HG03432 (cell line): Measurements from ENCODE around the gene LAMA3.
A peak's percentile ranks its signal among the peaks of the same experiment; 100 is the strongest.

Source experiments
- ATAC-seq: cut with Tn5 transposase; IDR thresholded peaks from one replicate; pipeline ENCODE4 v1.9.1; 2021; ENCODE audit warnings: mild to moderate bottlenecking, moderate library complexity; ENCODE audit not compliant: unreplicated experiment

LAMA3 gene

DNA sequence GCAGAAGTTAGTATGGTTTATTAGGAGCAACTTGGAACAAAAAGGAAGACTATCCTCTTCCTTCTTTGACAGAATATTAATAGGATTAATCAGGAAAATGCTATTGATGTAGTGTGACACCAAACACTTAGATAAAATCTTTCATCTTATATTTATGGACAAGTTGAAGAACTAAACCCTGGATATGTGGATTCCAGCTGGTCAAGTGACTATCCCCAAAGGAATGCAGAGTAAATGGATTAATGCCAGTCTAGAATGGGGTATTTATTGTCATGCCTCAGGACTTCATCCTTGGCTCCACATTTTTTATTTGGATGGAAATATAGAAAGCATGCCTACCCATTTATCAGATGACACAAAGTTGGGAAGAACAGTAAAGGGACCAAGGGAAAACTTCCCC is 201.3 kb downstream of the LAMA3 start:
- ATAC-seq = no peak

DNA sequence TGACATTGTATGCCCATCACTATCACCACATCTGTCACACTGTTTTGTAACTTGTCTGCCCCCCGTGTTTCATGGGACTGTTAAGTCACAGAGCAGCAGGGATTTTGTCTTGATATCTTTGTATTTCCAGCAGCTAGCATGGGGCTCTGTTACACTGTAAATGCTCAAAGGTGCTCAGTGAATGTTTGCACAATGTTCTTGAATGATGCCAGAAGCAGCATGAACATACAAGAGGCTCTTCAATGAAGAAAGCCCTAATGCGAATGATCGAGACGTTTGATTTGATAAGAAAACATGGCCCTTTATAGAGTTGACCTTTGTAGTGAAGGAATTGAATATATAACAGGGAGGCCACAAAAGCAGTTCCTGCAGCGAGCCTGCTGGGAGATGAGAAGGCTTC is 204.4 kb downstream of the LAMA3 start:
- no peak for ATAC-seq

DNA sequence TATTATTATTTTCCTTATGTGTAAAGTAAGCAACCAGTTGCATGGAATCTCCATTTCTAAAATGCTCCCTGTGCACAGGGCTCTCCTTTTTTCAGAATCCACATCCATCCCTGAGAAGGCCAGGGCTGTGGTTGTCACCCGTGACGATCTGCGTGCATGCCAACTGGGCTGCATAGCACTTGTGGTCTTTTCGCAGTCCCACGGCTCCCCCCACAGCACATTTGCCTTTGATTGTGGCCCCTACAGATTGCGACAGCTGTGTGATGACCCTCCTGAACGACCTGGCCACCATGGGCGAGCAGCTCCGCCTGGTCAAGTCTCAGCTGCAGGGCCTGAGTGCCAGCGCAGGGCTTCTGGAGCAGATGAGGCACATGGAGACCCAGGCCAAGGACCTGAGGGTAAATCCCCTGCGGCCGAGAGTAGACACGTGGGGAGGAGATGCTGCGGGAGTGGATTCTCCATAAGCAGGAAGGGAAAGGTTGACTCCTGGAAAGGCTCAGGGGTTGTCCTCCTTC is 205.5 kb downstream of the LAMA3 start:
- no peak for ATAC-seq

DNA sequence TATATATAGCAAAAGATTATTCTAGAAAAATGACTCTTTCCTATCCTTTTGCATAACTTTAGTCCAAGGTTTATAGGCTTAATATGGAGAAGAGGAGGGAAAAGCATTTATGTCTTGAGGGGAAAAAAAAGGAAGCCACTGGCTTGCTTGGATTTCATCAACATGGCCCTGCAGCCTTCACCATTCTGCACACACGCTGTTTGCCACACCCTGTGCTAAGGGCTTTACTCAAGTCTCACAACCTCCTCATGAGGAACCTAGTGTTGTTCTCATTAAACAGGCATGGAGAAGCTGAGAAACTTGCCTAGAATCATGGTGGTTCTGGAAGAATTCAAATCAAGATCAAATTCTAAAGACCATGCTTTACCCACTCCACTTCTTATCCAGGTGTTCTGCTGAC is 208.0 kb downstream of the LAMA3 start:
- no peak for ATAC-seq

DNA sequence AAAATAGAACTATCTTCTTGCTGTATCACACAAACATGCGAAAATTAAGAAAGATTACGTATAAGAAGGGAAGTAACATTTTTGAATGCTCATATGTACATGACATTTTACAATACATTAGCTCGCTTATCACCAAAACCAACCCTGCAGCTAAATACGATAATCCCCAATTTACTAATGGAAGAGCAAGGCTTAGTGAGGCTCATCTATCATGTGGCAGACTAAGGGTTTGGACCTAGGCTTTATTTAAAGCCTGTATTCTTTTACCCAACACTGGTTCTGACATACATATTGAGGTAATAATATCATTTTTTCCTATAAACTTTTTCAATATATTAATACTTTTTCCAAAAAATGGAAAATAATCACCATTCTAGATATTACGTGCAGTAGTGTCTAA is 208.5 kb downstream of the LAMA3 start:
- no peak for ATAC-seq

DNA sequence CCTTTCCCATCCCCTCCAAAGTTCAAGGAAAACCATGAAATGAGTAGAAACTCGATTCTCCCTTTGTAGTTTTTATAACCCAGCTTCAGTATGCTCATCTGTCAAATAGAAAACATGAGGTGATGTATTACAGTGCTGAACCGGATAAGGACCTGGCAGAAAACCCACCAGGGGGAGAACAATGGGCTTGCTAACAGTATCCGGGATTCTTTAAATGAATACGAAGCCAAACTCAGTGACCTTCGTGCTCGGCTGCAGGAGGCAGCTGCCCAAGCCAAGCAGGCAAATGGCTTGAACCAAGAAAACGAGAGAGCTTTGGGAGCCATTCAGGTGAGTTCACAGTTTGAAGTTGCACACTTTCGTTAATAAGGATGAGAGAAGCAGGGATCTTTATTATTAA is 211.7 kb downstream of the LAMA3 start:
- no peak for ATAC-seq

DNA sequence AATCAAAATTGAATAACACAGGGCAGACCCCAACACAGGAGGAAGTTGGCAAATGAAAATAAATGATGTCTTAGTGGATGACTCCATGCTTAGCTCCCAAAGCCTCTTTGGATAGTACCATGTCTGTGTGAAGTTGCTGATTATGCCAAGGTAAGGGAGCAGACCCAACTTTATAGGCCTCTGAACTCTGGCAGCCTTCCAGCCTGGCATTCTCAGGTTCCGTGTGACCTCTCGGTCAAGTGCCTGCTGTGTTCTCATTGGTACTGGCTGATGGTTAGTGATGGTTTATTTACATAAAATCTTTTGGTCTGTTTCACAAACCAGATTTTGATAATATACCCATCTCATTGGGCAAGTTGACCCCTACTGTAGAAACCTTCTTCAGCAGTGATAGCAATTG is 213.1 kb downstream of the LAMA3 start:
- ATAC-seq = no peak

DNA sequence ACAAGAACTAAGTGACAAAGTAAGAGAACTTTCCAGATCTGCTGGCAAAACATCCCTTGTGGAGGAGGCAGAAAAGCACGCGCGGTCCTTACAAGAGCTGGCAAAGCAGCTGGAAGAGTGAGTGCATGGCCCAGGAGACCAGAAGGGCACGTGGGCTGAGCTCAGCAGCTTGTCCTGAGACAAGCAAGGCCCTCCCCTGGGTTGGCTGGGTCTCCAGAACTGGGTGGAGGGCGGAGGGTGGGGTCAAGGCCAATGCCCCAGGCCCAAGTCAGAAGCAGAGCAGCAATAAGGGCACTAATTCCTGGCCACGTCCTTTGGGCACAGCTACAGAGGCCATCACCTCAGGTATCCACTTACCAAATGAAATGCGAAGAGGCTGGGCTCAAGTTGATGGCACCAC is 214.7 kb downstream of the LAMA3 start:
- ATAC-seq = no peak

DNA sequence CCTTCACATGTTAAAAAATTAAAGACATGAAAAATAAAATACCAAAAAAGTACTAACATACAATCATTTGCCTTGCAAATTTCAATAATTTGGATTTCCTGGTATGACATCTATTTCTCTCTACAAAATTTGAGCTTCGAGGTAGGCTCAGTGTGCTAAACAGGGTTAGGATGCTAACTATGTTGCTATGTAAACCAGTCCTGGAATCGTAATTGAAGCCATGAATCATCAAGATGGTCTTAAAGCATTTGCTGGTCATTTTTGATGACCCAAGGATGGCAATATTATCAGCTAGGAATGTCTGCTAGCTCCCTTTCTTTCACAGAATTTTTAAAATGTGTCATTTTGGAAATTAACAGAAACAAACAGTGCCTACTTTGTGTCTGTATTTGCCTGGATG is 217.4 kb downstream of the LAMA3 start:
- no peak for ATAC-seq

DNA sequence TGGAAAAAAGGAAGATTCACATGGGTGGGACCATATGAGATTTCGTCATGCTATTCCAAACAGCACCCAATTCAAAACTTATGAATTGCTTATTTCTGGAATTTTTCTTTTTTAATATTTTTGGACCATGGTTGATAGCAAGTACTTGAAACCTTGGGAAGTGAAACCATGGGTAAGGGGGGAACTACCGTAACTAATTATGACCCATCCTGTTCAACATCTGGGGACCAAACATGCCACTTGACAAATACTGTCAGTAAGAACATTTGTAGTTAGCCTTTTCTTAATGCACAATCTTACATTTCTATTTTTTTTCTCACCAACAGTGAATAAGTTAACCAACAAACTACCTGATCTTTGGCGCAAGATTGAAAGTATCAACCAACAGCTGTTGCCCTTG is 219.6 kb downstream of the LAMA3 start:
- peak; percentile 79 for ATAC-seq

DNA sequence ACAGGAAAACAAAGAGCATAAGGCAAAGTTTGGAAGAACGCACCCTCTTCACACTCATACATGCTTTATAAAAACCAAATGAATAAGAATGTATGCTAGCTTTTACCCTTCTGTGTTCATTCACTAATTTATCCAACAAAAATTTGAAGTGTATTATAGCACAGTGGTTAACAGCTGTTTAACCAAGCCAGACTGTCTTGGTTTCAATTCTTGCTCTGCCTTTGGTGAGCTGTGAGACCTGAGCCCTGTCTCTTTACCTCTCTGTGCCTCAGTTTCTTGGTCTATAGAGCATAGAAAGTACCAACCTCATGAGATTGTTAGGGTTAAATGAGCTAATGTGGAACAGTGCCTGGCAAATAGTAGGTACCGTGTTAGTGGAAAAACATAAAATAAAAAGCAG is 220.8 kb downstream of the LAMA3 start:
- no peak for ATAC-seq

DNA sequence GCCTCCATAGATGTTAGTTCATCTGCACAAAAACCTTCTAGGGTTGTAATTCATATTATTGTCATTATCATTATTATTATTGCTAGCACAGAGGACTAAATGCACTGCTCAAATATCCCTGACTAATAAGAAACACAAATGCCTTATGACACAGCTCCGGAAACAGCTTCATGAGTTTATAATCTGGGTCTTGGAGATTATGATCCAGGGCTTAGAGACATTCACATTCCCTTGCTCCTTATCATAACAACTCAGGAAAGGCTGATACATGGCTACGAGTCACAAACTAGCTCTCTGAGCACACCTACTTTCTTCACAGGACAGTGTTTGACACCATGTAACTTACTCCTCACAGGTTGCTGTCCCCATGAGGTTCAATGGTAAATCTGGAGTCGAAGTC is 223.1 kb downstream of the LAMA3 start:
- ATAC-seq = no peak

DNA sequence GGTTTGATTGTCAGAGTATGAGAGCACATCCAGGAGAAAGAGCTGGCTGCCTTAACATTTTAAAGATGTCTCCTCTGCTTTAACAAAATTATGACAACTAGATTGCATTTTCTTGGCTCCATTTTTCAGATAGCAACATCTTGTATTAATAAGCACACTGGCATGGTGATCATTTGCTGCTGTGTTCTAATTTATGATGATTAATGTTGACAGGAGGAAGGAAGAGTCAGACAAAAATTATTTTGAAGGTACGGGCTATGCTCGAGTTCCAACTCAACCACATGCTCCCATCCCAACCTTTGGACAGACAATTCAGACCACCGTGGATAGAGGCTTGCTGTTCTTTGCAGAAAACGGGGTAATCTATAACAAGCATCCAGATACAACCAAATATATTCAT is 227.1 kb downstream of the LAMA3 start:
- no peak for ATAC-seq

DNA sequence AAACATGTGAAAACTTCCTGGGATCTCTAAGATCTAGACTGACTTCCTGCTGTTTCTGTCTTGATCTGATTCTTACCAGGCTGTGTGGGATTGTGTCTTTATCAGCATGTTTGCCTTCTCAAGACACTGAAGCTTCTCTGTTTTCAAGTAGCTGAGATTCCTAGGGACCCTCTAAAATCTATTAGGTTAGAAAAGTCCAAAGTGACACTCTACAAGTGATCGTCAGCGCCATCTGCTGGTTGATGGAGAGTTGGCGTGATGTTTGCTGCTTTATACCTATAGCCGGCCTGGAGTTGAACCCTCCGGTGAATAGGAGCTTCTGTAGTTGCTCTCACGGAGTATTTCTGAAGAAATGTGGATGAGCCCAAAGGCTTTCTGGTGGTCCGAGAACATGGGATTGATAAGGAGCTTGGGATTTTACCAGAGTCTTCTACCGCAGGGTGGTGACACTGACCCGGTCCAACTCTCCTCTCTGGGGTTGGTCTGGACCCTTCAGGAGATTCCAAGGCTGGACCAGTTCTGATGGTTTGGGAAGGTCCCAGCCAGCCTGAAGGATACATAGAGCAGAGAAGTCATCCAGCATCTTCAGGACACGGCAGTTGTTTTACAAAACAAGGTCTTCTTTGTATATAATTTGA is 229.3 kb downstream of the LAMA3 start:
- ATAC-seq = peak; percentile 64

DNA sequence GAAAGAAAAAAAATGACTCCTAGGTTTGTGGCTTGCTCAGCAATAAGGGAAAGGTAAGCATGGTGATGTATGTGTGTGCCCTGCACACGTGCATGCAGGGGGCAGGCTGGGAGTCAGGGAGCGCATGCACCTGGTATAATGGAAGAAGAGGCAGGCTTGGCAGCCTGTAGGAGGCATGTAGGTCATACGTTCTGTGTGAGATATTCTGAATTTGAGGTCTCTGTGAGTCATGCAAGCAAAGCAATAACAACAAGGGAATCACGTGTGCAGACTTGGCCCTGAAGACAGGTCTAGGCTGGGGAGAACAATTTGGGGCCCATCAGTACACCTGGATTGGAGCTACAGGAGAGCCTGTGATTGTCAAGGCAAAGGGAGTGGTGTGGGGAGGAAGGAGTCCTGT is 230.8 kb downstream of the LAMA3 start:
- no peak for ATAC-seq

DNA sequence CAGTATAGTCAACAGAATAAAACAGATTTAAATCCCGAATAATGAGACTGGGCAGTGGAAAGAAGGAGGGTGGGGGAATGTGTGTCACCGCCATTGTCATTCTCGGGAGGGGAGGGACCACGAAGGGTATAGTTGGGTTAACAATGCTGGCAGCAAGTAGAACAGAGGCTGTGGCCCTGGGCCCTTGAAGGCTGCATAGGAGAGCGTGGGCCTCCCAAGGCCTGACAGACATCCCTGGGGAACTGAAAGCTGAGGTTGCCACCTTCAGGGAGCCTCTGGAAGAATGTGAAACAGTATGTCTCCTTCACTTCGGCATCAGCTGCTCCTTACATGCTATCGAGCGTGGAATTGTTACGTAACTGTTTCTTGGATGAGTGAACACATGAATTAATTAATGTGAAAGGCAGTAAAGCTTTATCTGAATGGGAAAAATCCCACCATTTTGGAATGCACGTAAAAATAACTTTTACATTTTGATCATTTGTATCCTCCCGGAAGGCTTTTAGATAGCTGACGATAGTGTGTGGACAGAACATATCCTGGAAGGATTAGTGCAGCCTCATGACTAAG is 232.5 kb downstream of the LAMA3 start:
- ATAC-seq = no peak

DNA sequence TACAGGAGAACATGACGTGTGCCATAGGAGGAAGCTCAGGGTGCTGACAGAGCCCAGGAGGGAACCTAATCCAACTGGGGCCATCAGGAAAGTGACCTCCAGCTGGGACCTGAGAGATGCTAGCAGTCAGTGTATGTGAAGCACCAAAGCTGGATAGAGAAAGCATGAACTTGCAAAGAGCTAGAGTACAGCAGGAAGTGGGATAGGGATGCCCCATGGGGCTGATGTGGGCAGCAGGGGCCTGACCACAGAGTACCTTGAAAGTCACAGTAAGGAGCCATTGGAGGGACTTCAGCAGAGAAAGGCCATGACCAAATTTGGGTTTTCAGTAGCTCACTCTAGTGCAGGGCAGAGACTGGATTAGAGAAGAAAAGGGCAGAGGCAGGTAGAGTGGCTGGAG is 233.7 kb downstream of the LAMA3 start:
- ATAC-seq = no peak

DNA sequence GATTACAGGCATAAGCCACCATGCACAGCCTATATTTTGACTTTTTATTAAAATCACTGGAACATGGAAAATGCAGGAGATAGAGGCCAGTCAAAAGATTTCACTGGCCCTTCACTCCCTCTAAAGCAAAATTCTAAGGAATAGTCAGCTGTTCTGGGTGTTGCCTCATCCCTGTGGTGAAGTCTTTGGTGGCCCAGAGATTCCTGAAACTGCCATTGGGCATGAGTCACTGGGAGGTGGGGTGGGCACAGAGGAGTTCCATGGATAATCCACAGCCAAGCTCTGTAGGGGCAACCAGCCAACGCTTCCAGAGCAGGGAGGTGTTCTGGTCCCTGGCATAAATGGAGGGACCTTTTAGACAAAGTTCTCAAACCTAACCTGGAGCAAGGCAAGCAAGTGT is 235.6 kb downstream of the LAMA3 start:
- no peak for ATAC-seq

DNA sequence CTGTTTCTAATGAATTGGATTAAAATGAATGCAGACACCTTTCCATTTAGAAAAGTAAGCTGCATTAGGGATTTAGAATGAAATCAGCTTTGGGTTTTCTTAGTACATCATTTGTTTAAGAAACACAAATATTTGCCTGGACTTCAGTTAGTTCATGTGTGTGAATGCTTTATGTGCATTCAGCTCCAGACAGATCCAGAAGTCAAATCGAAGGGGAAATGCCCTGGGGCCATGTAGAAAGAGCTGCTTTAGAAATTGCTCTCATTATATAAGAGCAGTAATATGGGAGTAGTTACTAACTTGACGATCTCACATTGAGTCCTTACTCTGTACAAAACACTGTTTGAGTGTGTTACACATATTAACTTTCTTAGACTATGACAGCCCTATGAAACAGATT is 237.3 kb downstream of the LAMA3 start:
- ATAC-seq = no peak

DNA sequence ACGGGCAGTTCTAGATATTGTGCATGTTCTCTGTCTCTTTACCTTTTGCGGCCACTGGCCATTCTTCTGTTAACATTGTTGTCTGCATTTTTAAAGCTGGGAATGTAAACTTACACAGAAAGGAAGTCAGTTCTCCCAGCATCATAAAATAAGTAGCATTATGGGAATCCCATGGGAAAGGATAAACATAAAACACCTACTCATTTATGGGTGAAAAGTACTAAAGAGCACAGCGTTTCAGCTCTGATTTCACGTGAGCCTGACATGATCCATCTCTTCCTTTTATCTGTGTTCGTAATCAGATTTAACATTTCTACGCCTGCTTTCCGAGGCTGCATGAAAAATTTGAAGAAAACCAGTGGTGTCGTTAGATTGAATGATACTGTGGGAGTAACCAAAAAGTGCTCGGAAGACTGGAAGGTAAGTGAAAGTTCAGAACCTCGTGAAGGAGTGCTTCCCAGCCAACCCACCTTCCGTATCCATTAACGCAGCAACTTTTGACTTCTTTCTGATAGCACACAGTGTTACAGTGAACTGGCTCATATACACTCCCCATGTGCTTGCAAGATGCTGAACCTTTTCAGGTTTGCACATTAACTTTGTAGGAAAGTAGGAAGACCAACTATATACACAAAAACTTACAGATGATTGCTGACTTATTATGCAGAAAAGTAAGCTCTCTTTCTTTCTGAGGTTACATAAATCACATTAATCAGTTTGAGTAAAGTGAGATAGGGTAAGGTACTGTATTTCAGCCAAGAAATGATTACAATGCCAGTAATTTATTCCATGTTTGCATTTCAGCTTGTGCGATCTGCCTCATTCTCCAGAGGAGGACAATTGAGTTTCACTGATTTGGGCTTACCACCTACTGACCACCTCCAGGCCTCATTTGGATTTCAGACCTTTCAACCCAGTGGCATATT is 238.8 kb downstream of the LAMA3 start:
- no peak for ATAC-seq

DNA sequence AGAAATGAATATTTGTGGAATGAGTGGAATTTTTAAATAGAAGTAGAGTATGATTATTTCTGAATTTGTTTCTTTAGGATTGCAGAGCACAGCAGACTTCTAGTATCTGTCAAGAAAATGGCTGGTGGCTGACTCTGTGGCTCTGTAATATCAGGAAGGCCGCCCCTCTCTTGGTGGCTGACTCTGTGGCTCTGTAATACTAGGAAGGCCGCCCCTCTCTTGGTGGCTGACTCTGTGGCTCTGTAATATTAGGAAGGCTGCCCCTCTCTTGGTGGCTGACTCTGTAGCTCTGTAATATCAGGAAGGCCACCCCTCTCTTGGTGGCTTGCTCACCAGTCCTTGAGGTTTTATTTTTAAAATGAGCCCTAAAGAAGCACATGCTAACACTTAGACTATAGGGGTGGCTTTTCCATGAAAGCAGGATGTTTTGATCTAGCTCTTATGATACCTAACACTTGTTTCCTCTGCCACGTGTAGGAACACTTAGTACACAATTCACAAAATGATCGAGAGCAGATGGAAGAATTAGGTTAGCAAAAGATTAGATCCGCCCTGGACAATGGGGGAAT is 240.2 kb downstream of the LAMA3 start:
- no peak for ATAC-seq

DNA sequence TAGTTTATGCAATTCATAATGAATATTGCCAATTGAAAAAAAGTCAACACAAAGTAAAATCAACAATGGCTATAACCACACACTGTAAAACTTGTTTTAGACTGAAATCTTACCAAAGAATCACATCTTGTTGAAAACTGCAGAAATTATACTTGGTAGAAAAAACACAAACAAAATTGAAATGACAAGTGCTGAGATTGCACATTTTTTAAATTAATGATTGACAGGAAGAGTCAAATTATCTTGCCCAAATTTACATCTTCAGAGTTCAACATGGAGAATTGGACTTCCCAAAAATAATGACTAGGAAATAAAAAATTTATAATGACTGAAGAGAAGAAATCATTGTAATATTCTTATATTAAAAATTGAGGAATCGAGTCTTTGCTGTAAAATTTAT is 240.7 kb downstream of the LAMA3 start:
- ATAC-seq = no peak
